KMS-11 (cell line): ENCODE results near the gene SBK2.

Source experiments
- H2AFZ ChIP-seq: fragments of 200-600 bp; sonication (generic); 2 replicates; pipeline ENCODE4 v1.6.1; 2016; ENCODE audit warnings: antibody characterized with exemption, mixed run types, low read depth
- H3K27ac ChIP-seq: fragments of 200-600 bp; sonication (generic); 2 replicates; pipeline ENCODE4 v1.6.1; 2016; ENCODE audit warnings: mild to moderate bottlenecking, mixed run types
- H3K27me3 ChIP-seq: fragments of 200-600 bp; sonication (generic); 2 replicates; pipeline ENCODE4 v1.6.1; 2017; ENCODE audit warnings: mild to moderate bottlenecking, low read depth, mixed run types, moderate library complexity; ENCODE audit not compliant: insufficient read depth
- H3K36me3 ChIP-seq: fragments of 200-600 bp; sonication (generic); 2 replicates; pipeline ENCODE4 v1.6.1; 2017; ENCODE audit warnings: mild to moderate bottlenecking, mixed run types; ENCODE audit not compliant: insufficient read depth
- H3K4me1 ChIP-seq: fragments of 200-600 bp; sonication (generic); 2 replicates; pipeline ENCODE4 v1.6.1; 2016; ENCODE audit warnings: mild to moderate bottlenecking, low read depth, mixed run types; ENCODE audit not compliant: poor library complexity, severe bottlenecking
- H3K4me2 ChIP-seq: fragments of 200-600 bp; sonication (generic); 2 replicates; pipeline ENCODE4 v1.7.0; 2016; ENCODE audit warnings: mild to moderate bottlenecking, mixed run types
- H3K4me3 ChIP-seq: fragments of 200-600 bp; sonication (generic); IDR thresholded peaks from 2 replicates; pipeline ENCODE4 v1.6.1; 2017; ENCODE audit warnings: low read depth, low read length, mixed read lengths; ENCODE audit not compliant: insufficient read depth
- H3K79me2 ChIP-seq: fragments of 200-600 bp; sonication (generic); 2 replicates; pipeline ENCODE4 v1.6.1; 2016; ENCODE audit warnings: low read depth, mixed run types; ENCODE audit not compliant: insufficient read depth
- H3K9ac ChIP-seq: fragments of 200-600 bp; sonication (generic); 2 replicates; pipeline ENCODE4 v1.6.1; 2016; ENCODE audit warnings: mild to moderate bottlenecking, mixed run types
- H4K20me1 ChIP-seq: fragments of 200-600 bp; sonication (generic); 2 replicates; pipeline ENCODE4 v1.6.1; 2016; ENCODE audit warnings: mild to moderate bottlenecking, mixed run types; ENCODE audit not compliant: insufficient read depth
- TF ChIP-seq, protein P1 (sequence below): fragments of 200-600 bp; sonication (generic); conservative IDR thresholded peaks from 2 replicates; pipeline ENCODE4 v1.6.1; 2017; ENCODE audit warnings: low read depth, mild to moderate bottlenecking, antibody characterized with exemption, low read length, moderate library complexity, mixed read lengths

SBK2 gene

DNA sequence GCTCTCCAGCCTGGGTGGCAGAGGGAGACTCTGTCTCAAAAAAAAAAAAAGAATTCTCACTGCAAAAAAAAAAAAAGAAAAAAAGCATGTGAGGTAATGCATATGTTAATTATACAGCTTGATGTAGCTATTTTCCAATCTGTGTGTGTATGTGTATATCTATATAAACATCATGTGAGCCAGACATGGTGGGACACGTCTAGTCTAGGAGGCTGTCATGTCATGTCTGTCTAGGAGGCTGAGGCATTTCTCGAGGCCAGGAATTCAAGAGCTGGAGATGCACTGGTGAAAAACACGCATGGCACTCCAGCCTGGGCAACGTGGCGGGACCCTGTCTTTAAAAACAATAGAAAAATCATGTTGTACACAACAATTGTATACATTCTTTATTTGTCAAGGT lies 15.3 kb upstream of the SBK2 start:
- Histone ChIP-seq H3K4me2 (no peak overlapping the region), H3K36me3 (no peaks in the 10 kb centered on the region), H2AFZ (no peak overlapping the region), H3K4me3 (no peak overlapping the region), H3K4me1 (peaks cover 4% of the 10 kb centered on the region), H4K20me1 (no peaks in the 10 kb centered on the region), H3K27ac (no peak overlapping the region), H3K79me2 (no peaks in the 10 kb centered on the region), H3K27me3 (peaks cover 84% of the 10 kb centered on the region), H3K9ac (no peak overlapping the region)
- TF ChIP-seq, protein P1, sequence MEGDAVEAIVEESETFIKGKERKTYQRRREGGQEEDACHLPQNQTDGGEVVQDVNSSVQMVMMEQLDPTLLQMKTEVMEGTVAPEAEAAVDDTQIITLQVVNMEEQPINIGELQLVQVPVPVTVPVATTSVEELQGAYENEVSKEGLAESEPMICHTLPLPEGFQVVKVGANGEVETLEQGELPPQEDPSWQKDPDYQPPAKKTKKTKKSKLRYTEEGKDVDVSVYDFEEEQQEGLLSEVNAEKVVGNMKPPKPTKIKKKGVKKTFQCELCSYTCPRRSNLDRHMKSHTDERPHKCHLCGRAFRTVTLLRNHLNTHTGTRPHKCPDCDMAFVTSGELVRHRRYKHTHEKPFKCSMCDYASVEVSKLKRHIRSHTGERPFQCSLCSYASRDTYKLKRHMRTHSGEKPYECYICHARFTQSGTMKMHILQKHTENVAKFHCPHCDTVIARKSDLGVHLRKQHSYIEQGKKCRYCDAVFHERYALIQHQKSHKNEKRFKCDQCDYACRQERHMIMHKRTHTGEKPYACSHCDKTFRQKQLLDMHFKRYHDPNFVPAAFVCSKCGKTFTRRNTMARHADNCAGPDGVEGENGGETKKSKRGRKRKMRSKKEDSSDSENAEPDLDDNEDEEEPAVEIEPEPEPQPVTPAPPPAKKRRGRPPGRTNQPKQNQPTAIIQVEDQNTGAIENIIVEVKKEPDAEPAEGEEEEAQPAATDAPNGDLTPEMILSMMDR = no peak

DNA sequence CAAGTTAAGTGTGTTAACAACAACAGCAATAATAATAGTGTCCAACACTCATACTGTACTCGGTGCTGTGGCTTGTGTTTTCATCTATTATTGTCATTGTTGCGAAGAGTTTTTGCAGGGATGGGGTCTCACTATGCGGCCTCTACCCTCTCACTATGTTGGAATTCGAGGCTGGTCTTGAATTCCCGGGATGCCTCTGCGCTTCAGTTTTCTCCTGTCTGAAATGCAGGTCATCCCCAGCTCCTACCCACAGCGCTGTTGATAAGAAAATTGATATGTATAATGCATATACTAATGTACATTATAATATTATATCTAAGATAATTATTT lies 13.4 kb upstream of the SBK2 start:
- Histone ChIP-seq H3K27me3 (peaks cover 90% of the 10 kb centered on the region), H3K9ac (no peak overlapping the region), H2AFZ (no peak overlapping the region), H4K20me1 (no peaks in the 10 kb centered on the region), H3K36me3 (no peaks in the 10 kb centered on the region), H3K4me1 (peaks cover 4% of the 10 kb centered on the region), H3K4me3 (no peak overlapping the region), H3K4me2 (no peak overlapping the region), H3K79me2 (no peaks in the 10 kb centered on the region), H3K27ac (no peak overlapping the region)
- TF ChIP-seq, protein P1 = no peak

DNA sequence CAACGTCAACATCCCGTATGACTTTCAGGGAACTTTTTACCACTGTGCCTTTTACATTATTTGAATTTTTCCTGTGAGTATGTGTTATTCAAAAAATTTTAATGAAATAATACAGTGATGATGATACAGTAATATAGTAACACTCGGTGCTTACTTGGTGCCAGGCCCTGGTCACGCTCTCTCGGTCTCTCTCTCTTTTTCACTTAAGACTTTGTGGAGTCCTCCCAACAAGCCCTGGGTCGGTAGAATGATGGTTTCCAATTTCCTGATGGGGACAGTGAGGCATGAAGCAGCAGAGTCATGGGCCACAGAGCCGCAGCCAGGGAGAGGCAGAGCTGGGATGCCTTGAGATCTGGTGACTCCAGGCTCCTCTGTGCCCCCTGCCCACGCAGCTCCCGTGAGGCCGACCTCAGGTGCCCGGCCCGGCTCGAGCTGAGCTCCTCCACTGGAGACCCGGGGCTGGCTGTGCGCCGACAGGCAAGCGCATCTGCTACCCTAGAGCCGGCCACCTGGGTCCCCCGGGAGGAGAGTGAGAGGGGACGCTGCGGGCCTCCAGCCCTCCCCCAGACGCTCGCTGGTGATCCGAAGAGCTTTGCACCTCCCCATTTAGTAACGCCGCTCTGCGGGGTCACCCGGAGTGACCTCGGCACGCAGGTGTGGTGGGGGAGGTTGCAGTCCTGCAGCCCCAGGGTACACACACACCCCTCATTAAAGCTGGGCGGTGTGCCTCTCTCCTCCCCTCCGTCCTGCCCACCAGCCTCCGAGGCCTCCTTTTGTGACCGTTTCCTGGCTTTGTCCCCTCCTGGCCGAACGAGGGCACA lies 12.8 kb upstream of the SBK2 start:
- H3K4me1 ChIP-seq = peaks cover 4% of the 10 kb centered on the region

DNA sequence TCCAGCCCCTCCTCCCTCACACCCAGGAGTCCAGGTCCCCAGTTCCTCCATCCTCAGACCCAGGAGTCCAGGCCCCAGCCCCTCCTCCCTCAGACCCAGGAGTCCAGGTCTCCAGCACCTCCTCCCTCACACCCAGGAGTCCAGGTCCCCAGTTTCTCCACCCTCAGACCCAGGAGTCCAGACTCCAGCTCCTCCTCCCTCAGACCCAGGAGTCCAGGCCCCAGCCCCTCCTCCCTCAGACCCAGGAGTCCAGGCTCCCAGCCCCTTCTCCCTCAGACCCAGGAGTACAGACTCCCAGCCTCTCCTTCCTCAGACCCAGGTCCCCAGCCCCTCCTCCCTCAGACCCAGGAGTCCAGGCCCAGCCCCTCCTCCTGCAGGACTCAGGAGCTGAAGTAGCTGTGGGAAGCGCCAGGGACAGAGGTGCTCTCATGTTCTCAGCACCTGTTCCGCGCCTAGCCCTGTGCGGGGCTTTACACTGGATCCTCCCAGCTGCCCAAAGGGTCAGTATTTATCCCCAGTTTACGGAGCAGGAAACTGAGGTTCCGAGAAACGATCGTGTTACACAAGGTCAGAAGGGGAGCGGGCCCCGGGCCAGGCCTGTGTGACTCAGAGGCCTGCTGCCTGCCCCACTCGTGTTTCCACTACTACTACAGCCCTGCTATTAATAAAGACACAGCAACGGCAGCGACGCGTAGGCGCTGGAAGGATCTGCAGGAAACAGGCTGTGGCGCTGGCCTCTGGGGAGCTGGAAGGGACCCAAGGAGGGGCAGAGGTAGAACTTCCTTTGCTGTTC lies 10.1 kb upstream of the SBK2 start:
- H3K9ac ChIP-seq = no peak overlapping the region
- peaks cover 80% of the 10 kb centered on the region for H3K27me3 ChIP-seq
- no peak overlapping the region for H3K4me2 ChIP-seq
- H3K36me3 ChIP-seq = no peaks in the 10 kb centered on the region
- H3K27ac ChIP-seq = no peak overlapping the region
- no peak overlapping the region for H2AFZ ChIP-seq
- no peak overlapping the region for H3K4me3 ChIP-seq
- TF ChIP-seq, protein P1 = no peak
- no peaks in the 10 kb centered on the region for H3K79me2 ChIP-seq
- H4K20me1 ChIP-seq = no peaks in the 10 kb centered on the region
- H3K4me1 ChIP-seq = no peaks in the 10 kb centered on the region

More for the DNA sequence above, 12.8 kb upstream of the SBK2 start:
- H3K79me2 ChIP-seq = no peaks in the 10 kb centered on the region
- no peak overlapping the region for H3K27ac ChIP-seq
- H4K20me1 ChIP-seq = no peaks in the 10 kb centered on the region
- H2AFZ ChIP-seq = no peak overlapping the region
- no peak overlapping the region for H3K9ac ChIP-seq
- no peaks in the 10 kb centered on the region for H3K36me3 ChIP-seq
- peaks cover 90% of the 10 kb centered on the region for H3K27me3 ChIP-seq
- TF ChIP-seq, protein P1 = no peak
- no peak overlapping the region for H3K4me3 ChIP-seq
- H3K4me2 ChIP-seq = no peak overlapping the region
